Activated CD8-positive, alpha-beta memory T cell treated with anti-CD3 and anti-CD28 coated beads, Interleukin-2, amount 50 U/mL, for 24 hours (primary cell): ENCODE results near the gene BRPF1.

Source experiments
- DNase-seq: peaks from one replicate; pipeline ENCODE4 v3.0.0-alpha.2; 2020; ENCODE audit errors: extremely low read depth

The BRPF1 gene

DNA sequence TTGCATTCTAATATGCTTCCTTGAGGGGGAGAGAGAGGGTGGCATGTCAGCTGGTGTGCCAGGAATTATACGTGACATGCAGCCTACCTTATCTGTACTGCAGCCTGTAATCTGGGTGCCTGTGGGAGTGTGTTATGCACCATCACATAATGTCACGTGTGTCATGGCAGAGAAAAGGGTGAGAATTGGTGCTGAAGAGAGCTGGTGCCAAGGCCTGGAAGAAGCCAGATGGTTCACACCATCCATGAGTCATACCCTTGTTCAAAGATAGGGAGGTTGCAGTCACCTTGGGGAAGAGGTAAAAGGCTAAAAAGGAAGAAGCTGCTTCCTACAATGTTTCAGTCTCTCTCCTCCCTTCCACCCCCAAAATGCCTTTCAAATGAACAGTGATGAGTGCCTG, 5.3 kb downstream of the BRPF1 start:
- DNase-seq: no peak

GRCh38 chr3:9739181-9739580, 7.6 kb downstream of the BRPF1 start:
- DNase-seq: no peak

- no peak for DNase-seq
These were observed 11.0 kb downstream of the BRPF1 start for GRCh38 chr3:9742560-9742959.

- no peak for DNase-seq
These were observed 12.0 kb downstream of the BRPF1 start for GRCh38 chr3:9743548-9743947.

- DNase-seq: no peak
These were observed 12.6 kb downstream of the BRPF1 start for GRCh38 chr3:9744162-9744561.

GRCh38 chr3:9745521-9745920, 14.0 kb downstream of the BRPF1 start:
- DNase-seq: no peak

DNA sequence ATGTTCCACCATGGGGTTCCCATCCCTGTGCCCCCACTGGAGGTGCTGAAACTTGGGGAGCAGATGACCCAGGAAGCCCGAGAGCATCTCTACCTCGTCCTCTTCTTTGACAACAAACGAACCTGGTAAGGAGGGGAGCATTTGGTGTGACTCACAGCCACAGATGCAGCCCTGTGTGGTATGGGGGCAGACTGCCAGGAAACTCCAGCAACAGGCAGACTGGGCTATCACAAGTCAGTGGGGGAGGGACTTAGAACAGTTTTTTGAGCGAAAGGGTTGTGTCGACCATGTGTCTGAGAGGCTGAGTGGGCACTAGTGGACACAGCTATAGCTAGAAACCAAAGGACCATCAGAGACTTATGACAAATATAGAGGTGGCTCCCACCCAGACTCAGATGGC, 14.8 kb downstream of the BRPF1 start:
- DNase-seq: no peak

DNA sequence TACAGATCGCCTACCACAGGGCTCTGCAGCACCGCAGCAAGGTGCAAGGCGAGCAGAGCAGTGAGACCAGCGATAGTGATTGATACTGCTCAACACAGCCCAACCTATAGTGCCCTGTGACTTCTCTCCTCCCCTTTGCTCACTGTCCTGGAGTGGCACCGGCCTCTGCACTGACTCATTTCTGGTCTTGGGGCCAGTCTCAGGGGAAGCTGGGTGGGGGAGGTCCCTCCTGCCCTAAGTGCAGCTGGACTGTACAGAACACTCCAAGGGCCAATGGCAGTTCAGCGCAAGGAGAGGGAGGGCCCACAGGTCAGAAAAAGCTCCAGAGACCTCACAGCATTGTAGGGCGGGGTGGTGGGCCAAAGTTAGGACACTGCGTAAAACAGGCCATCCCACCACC, 15.7 kb downstream of the BRPF1 start:
- DNase-seq: no peak

DNA sequence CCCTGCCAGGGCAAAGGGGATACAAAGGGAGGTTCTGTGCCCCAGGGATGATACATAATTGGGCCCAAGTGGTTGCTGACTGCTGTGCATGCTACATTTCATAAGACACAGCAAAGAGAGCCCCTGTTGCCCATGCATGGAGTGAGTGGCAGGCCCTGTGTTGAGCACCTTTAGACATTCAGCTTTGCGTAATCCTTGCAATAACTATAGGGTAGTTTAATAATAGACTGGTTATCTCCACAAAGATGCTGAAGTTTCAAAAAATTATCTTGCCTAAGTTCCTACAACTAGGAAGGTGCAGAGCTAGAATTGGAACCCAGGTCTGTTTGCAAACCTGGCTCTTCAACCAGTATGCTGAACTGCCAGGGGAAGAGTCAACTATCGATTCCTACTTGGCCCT, 16.5 kb downstream of the BRPF1 start:
- no peak for DNase-seq

- no peak for DNase-seq
These were observed 17.7 kb downstream of the BRPF1 start for GRCh38 chr3:9749296-9749644.

GRCh38 chr3:9749645-9750555, 18.4 kb downstream of the BRPF1 start, which contains the start of gene OGG1:
TSS of gene OGG1 (plus strand) at chr3:9749952. CDS start at chr3:9750287, 335 bp downstream.
- DNase-seq: peak; percentile 92

GRCh38 chr3:9750556-9751411, 19.2 kb downstream of the BRPF1 start:
- DNase-seq: no peak

GRCh38 chr3:9754678-9755077, 23.1 kb downstream of the BRPF1 start:
- no peak for DNase-seq

DNA sequence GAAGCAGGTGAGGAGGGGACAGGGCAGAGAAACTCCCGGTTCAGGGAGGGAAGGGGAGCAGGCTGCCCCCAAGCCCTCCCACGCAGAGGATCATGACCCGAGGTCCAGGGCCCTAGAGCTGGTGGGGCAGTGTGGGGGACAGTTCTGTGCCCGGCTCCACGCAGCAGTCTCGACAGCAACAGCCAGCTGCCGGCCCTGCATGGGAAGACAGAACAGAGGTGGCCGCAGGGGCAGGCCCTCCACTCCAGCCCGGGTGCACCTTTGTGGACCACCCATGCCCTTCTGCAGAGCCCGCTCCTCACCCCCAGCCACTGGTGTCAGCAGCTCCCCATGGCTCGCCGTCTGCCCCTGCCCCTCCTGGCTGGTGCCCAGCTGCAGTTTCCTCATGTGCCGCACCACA, 25.9 kb downstream of the BRPF1 start:
- no peak for DNase-seq

DNA sequence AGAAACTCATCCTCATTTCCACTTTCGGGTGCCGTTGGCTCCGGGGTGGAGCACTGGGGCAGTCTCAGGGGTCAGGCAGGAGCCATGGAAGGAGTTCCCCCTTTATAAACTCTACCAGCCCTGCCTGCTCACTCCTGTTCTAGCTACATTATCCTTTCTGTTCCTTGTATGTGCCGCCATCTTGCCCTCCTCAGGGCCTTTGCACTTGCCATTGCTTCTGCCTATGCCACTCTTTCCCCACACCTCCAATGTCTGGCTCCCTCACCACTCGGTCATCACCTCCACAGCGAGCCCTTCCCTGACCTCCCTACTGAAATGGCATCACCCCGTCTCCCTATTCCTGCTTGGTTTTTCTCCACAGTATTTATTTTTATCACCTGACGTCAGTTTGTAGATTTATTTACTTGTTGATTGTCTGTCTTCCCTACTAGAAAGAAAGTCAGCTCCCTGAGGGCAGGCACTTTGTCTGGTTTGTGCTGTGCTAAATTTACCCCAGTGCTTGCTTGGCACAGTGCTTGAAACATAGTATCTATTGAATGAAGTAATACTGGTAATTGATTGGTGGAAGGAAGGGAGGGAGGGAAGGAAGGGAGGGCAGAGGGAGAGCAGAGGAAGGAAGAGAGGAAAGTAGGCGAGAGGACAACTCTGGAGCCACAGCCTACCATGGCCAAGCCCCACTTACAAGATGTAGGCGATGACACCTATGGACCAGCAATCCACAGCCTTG, 29.4 kb downstream of the BRPF1 start:
- no peak for DNase-seq

GRCh38 chr3:9761919-9762318, 30.4 kb downstream of the BRPF1 start:
- no peak for DNase-seq

DNA sequence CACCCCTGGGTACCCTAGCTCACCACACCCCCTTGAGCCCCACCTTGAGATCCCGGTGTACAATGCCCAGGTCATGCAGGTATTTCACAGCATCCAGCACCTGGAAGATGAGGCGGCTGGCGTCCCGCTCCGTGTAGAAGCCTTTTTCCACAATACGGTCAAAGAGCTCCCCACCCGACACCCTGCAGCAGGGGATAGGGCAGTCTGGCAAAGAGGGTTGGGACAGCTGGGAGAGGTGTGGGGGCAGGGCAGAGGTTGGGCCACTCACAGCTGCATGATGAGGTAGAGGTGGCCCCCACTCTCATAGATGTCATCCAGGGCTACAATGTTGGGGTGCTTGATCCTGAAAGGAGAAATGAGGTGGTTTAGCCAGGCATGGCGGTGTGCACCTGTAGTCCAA, 31.3 kb downstream of the BRPF1 start:
- no peak for DNase-seq

DNA sequence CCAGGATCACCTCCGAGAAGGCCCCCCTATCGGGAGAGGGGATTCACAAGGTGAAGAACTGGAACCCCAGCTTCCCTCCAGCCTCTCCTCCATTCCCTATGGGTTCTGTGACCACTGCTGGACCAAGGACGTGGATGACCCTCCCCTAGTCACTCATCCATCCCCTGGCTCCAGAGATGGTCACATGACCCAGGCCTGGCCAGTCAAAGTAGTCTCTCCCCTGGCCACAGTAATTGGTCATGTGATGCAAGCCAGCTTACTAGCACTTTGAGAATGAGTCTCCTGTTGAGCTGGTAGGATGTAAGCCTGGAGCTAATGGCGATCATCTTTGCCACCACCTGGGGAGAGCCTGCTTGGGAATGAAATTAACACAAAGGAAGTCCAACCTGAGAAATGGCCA, 34.3 kb downstream of the BRPF1 start:
- DNase-seq: no peak

DNA sequence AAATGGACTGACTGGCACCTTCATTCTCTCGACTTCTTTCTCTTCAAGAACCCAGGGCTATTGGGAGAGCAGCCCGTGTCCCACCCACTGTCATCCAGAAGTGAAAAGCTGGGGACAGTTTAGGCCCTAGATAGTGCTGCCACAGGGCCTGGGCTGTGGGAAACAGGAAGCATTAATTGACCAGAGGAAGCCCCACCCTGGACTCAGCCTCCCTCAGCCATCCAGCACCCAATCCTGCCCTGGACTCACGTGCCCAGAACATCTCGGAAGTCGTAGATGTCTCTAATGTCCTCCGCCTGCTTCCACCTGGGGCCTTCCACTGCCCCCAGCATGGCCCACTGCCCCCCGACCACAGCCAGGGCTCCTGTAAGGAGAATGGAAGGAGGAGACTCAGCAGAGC, 35.9 kb downstream of the BRPF1 start:
- DNase-seq: no peak

DNA sequence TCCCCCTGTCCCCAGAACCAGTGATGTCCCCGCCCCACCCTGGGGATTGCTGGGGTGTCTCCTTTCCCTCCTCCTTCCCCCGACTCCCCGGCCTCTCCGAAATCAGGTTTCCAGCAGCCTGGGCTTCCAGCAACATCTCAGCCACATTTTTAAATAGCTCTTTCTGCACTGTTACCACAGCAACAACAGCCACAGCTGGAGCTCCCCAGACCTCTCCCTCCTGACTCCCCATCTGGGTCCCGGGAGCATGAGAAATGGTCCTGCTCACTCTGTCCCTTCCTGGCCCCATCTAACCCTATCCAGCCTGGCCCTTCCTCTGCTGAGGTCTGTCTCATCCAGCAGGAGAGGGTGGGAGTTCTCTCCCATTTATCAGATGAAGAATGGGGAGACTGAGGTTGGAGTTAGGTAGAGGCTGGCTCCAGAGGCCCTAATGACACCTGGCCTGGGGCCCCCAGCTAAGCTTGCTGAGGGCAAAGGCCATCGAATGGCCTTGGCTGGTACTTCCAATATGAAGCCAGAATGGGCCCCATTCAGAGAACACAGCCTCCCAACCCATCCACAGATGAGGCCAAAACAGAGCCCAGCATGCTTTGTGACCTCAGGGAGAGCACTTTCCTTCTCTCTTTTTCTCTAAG, 36.7 kb downstream of the BRPF1 start:
- DNase-seq: no peak

- no peak for DNase-seq
These were observed 37.5 kb downstream of the BRPF1 start for GRCh38 chr3:9769012-9769411.
